ENCODE data around the gene OR7D4.

- TF ChIP-seq CTCF (IDR thresholded peaks at IDR 0.05) (no peak), EZH2 (IDR thresholded peaks at IDR 0.05; ENCODE audit: borderline replicate concordance, insufficient read depth, low read depth, low read length, poor library complexity, severe bottlenecking) (no peak)
Measured at GRCh38 chr19:9171393-9171991, 47.9 kb downstream of the OR7D4 start.

All from B cell (primary cell).